Calu3 (cell line): ENCODE measurements around the gene PREX1. TPM values are rescaled to one million over a fixed set of nuclear protein-coding genes. Genes with fewer than 3 reads are reported as not detected.

ENCODE experiments used
- BruUV-seq: library from RNA; stranded (reverse); fragments of 400-500 nt; replicated peaks from 2 replicates; lab custom pipeline; 2021; lab: Mats Ljungman, UMichigan
- CTCF ChIA-PET: fragments of 300-600 bp; sonication (Branson Sonifier 250); formaldehyde crosslinking; loops from one replicate; lab custom pipeline; 2022; ENCODE audit warnings: antibody characterized with exemption; lab: Charles Lee
- DNase-seq: peaks from one replicate; pipeline ENCODE4 v3.0.0; 2022
- H3K27ac Mint-ChIP-seq: one replicate; pipeline ENCODE4 v1.8.0; 2022; ENCODE audit warnings: mixed read lengths; ENCODE audit not compliant: unreplicated experiment
- H3K27me3 Mint-ChIP-seq: one replicate; pipeline ENCODE4 v1.8.0; 2022; ENCODE audit warnings: mixed read lengths; ENCODE audit not compliant: unreplicated experiment
- H3K36me3 Mint-ChIP-seq: one replicate; pipeline ENCODE4 v1.8.0; 2022; ENCODE audit warnings: mild to moderate bottlenecking, moderate library complexity, mixed read lengths; ENCODE audit not compliant: insufficient read depth, unreplicated experiment
- H3K4me1 Mint-ChIP-seq: one replicate; pipeline ENCODE4 v1.8.0; 2022; ENCODE audit warnings: mild to moderate bottlenecking, low read depth, mixed read lengths; ENCODE audit not compliant: unreplicated experiment
- H3K4me3 Mint-ChIP-seq: one replicate; pipeline ENCODE4 v1.8.0; 2022; ENCODE audit warnings: mild to moderate bottlenecking, low read depth, moderate library complexity, mixed read lengths; ENCODE audit not compliant: unreplicated experiment
- H3K9me3 Mint-ChIP-seq: one replicate; pipeline ENCODE4 v1.8.0; 2022; ENCODE audit warnings: low read depth, mixed read lengths; ENCODE audit not compliant: unreplicated experiment
- CTCF ChIP-seq: fragments of 200-600 bp; IDR thresholded peaks from one replicate; pipeline ENCODE4 v1.8.0; 2022; ENCODE audit warnings: antibody characterized with exemption; ENCODE audit not compliant: unreplicated experiment
- intact Hi-C: fragments of 100-400 bp; cut with micrococcal nuclease; formaldehyde crosslinking; loops from one replicate; pipeline ENCODE4 v1.10.0; 2022; ENCODE audit not compliant: unreplicated experiment
- total RNA-seq: library from RNA; stranded (reverse); gene quantifications from 2 replicates; pipeline ENCODE4 v1.2.3, GENCODE V29; 2022

The PREX1 gene
- total RNA-seq, 1 experiment from 2014 or later, result 0.31 TPM

- CTCF ChIA-PET, result interaction anchor here (0.8 kb wide), 1 partner anchor 148 kb away, joined by 6 read pairs; no protein-coding TSS in a partner anchor
- Mint-ChIP-seq H3K36me3 (peaks cover 7% of the 10 kb centered on the region), H3K27ac (no peak overlapping the region), H3K27me3 (peaks cover 21% of the 10 kb centered on the region), H3K9me3 (no peaks in the 10 kb centered on the region), H3K4me1 (no peaks in the 10 kb centered on the region), H3K4me3 (no peak overlapping the region)
- DNase-seq, result no peak
- no TSS peak for BruUV-seq
- no peak for TF ChIP-seq CTCF
- intact Hi-C loops, result no loop called here
These were observed 2.8 kb downstream of the PREX1 start for GRCh38 chr20:48824830-48825565.

GRCh38 chr20:48823960-48824498, 3.8 kb downstream of the PREX1 start:
- H3K27ac Mint-ChIP-seq, result no peak overlapping the region
- no peak for TF ChIP-seq CTCF
- no peak overlapping the region for H3K4me3 Mint-ChIP-seq
- CTCF ChIA-PET, result no interaction called here
- H3K27me3 Mint-ChIP-seq, result peaks cover 12% of the 10 kb centered on the region
- peaks cover 7% of the 10 kb centered on the region for H3K36me3 Mint-ChIP-seq
- intact Hi-C loops, result no loop called here
- no peak for DNase-seq
- BruUV-seq, result no TSS peak
- H3K4me1 Mint-ChIP-seq, result no peaks in the 10 kb centered on the region
- no peaks in the 10 kb centered on the region for H3K9me3 Mint-ChIP-seq

GRCh38 chr20:48823476-48823875, 4.3 kb downstream of the PREX1 start:
- BruUV-seq, result no TSS peak
- no peaks in the 10 kb centered on the region for H3K9me3 Mint-ChIP-seq
- H3K4me3 Mint-ChIP-seq, result no peak overlapping the region
- no peak overlapping the region for H3K27ac Mint-ChIP-seq
- H3K27me3 Mint-ChIP-seq, result peaks cover 6% of the 10 kb centered on the region
- intact Hi-C loops, result no loop called here
- no peak for DNase-seq
- H3K4me1 Mint-ChIP-seq, result no peaks in the 10 kb centered on the region
- CTCF ChIA-PET, result no interaction called here
- H3K36me3 Mint-ChIP-seq, result peaks cover 2% of the 10 kb centered on the region
- TF ChIP-seq CTCF, result no peak

GRCh38 chr20:48822879-48823385, 4.9 kb downstream of the PREX1 start:
- no peaks in the 10 kb centered on the region for H3K4me1 Mint-ChIP-seq
- no peak for TF ChIP-seq CTCF
- BruUV-seq, result no TSS peak
- H3K36me3 Mint-ChIP-seq, result no peaks in the 10 kb centered on the region
- peaks cover under 1% of the 10 kb centered on the region for H3K27me3 Mint-ChIP-seq
- DNase-seq, result no peak
- H3K9me3 Mint-ChIP-seq, result no peaks in the 10 kb centered on the region
- CTCF ChIA-PET, result no interaction called here
- H3K4me3 Mint-ChIP-seq, result no peak overlapping the region
- intact Hi-C loops, result no loop called here
- no peak overlapping the region for H3K27ac Mint-ChIP-seq
